OCI-LY7 (cell line): ENCODE data around the gene FLRT2. TPM values are rescaled to one million over a fixed set of nuclear protein-coding genes. Genes with fewer than 3 reads are reported as not detected.

Experiments used
- BruUV-seq: library from RNA; stranded (reverse); fragments of 400-500 nt; replicated peaks from 2 replicates; lab custom pipeline; 2021; lab: Mats Ljungman, UMichigan
- CTCF ChIA-PET: fragments of 300-600 bp; sonication (Branson Sonifier 250); formaldehyde crosslinking; loops from one replicate; lab custom pipeline; 2022; ENCODE audit warnings: antibody characterized with exemption; ENCODE audit not compliant: unreplicated experiment; lab: Charles Lee
- POLR2A ChIA-PET: fragments of 300-600 bp; sonication (Branson Sonifier 250); formaldehyde crosslinking; loops from one replicate; lab custom pipeline; 2022; ENCODE audit warnings: antibody characterized with exemption; lab: Charles Lee
- DNase-seq: peaks from one replicate; pipeline ENCODE4 v3.0.0-alpha.2; 2015; ENCODE audit warnings: low spot score
- H2AFZ ChIP-seq: fragments of 200-600 bp; sonication (generic), shearing (Covaris generic); 2 replicates; pipeline ENCODE4 v1.6.1; 2014; ENCODE audit warnings: mild to moderate bottlenecking, antibody characterized with exemption, low read length, moderate library complexity
- H3K27ac ChIP-seq: fragments of 200-600 bp; sonication (generic); 2 replicates; pipeline ENCODE4 v1.5.1; 2014; ENCODE audit warnings: mixed run types, low read depth, mild to moderate bottlenecking, moderate library complexity, low read length, inconsistent platforms; ENCODE audit not compliant: poor library complexity, severe bottlenecking
- H3K36me3 ChIP-seq: fragments of 200-600 bp; sonication (generic); 2 replicates; pipeline ENCODE4 v1.6.1; 2014; ENCODE audit warnings: mild to moderate bottlenecking, antibody characterized with exemption, low read length, moderate library complexity, mixed read lengths; ENCODE audit not compliant: insufficient read depth
- H3K4me1 ChIP-seq: fragments of 200-600 bp; sonication (generic); 2 replicates; pipeline ENCODE4 v1.5.1; 2014; ENCODE audit warnings: mild to moderate bottlenecking, low read length; ENCODE audit not compliant: insufficient read depth, poor library complexity, severe bottlenecking
- H3K4me2 ChIP-seq: fragments of 200-600 bp; sonication (generic); 2 replicates; pipeline ENCODE4 v1.6.1; 2014; ENCODE audit warnings: mild to moderate bottlenecking, low read length
- H3K4me3 ChIP-seq: fragments of 200-600 bp; sonication (generic); 2 replicates; pipeline ENCODE4 v1.5.1; 2014; ENCODE audit warnings: mild to moderate bottlenecking, low read depth, low read length; ENCODE audit not compliant: poor library complexity, severe bottlenecking
- H3K79me2 ChIP-seq: fragments of 200-600 bp; sonication (generic); 2 replicates; pipeline ENCODE4 v1.6.1; 2016; ENCODE audit warnings: low read depth, mild to moderate bottlenecking, low read length, moderate library complexity, mixed read lengths; ENCODE audit not compliant: insufficient read depth
- H3K9me2 ChIP-seq: fragments of 200-600 bp; sonication (generic); 2 replicates; pipeline ENCODE4 v1.6.1; 2016; ENCODE audit warnings: mild to moderate bottlenecking, low read length, mixed read lengths; ENCODE audit not compliant: insufficient read depth
- H3K9me3 ChIP-seq: fragments of 200-600 bp; sonication (generic); 2 replicates; pipeline ENCODE4 v1.6.1; 2014; ENCODE audit warnings: mild to moderate bottlenecking, mixed run types, low read length, mixed read lengths
- H4K20me1 ChIP-seq: fragments of 200-600 bp; sonication (generic); 2 replicates; pipeline ENCODE4 v1.6.1; 2014; ENCODE audit warnings: mild to moderate bottlenecking, antibody characterized with exemption, low read length, moderate library complexity, mixed read lengths; ENCODE audit not compliant: insufficient read depth
- CTCF ChIP-seq: fragments of 200-600 bp; sonication (generic); conservative IDR thresholded peaks from 2 replicates; pipeline ENCODE4 v1.5.1; 2014; ENCODE audit warnings: mild to moderate bottlenecking, antibody characterized with exemption, low read length, moderate library complexity, mixed read lengths
- EZH2phosphoT487 ChIP-seq: fragments of 200-600 bp; sonication (generic); IDR thresholded peaks from 2 replicates; pipeline ENCODE4 v1.6.1; 2018; ENCODE audit warnings: low read depth, borderline replicate concordance, mild to moderate bottlenecking, mixed run types, antibody characterized with exemption, low read length, moderate library complexity, mixed read lengths
- intact Hi-C: fragments of 100-400 bp; cut with micrococcal nuclease; formaldehyde crosslinking; loops from one replicate; pipeline ENCODE4 v1.10.0; 2022; ENCODE audit not compliant: unreplicated experiment
- total RNA-seq, 2 experiments: library from RNA; depleted of rRNA in 1 of 2; stranded (reverse); fragments of >200 nt in 1 of 2; shearing (Covaris generic) in 1 of 2; gene quantifications; 2 replicates each; pipeline ENCODE4 v1.2.3, GENCODE V29; 2014 to 2022

The FLRT2 gene
- total RNA-seq, 2 experiments from 2014 or later = not detected

- no peaks in the 10 kb centered on the region for H4K20me1 ChIP-seq
- no peaks in the 10 kb centered on the region for H3K9me3 ChIP-seq
- TF ChIP-seq CTCF (no peak), EZH2phosphoT487 (no peak)
- H3K4me2 ChIP-seq = no peak overlapping the region
- CTCF ChIA-PET = no interaction called here
- no peak overlapping the region for H3K27ac ChIP-seq
- intact Hi-C loops = no loop called here
- H3K36me3 ChIP-seq = no peaks in the 10 kb centered on the region
- POLR2A ChIA-PET = interaction anchor here (0.6 kb wide), 1 partner anchor 46 kb away, joined by 3 read pairs; no protein-coding TSS in a partner anchor
- H3K4me3 ChIP-seq = no peak overlapping the region
- H2AFZ ChIP-seq = no peak overlapping the region
- H3K4me1 ChIP-seq = no peaks in the 10 kb centered on the region
- BruUV-seq = no TSS peak
- no peaks in the 10 kb centered on the region for H3K9me2 ChIP-seq
- H3K79me2 ChIP-seq = no peaks in the 10 kb centered on the region
- DNase-seq = no peak
Measured at GRCh38 chr14:85538636-85539035, 8.7 kb downstream of the FLRT2 start.

GRCh38 chr14:85539510-85539909 lies 9.6 kb downstream of the FLRT2 start:
- H3K4me3 ChIP-seq = no peak overlapping the region
- no peaks in the 10 kb centered on the region for H3K4me1 ChIP-seq
- TF ChIP-seq EZH2phosphoT487 (no peak), CTCF (no peak)
- no TSS peak for BruUV-seq
- no peaks in the 10 kb centered on the region for H3K36me3 ChIP-seq
- H3K4me2 ChIP-seq = no peak overlapping the region
- H3K79me2 ChIP-seq = no peaks in the 10 kb centered on the region
- no peak overlapping the region for H2AFZ ChIP-seq
- H4K20me1 ChIP-seq = no peaks in the 10 kb centered on the region
- no peaks in the 10 kb centered on the region for H3K9me2 ChIP-seq
- intact Hi-C loops = no loop called here
- no peaks in the 10 kb centered on the region for H3K9me3 ChIP-seq
- no peak for DNase-seq
- H3K27ac ChIP-seq = no peak overlapping the region
- ChIA-PET CTCF (no interaction called here), POLR2A (no interaction called here)

- no peak overlapping the region for H3K27ac ChIP-seq
- no TSS peak for BruUV-seq
- TF ChIP-seq CTCF (no peak), EZH2phosphoT487 (no peak)
- H3K9me3 ChIP-seq = no peaks in the 10 kb centered on the region
- DNase-seq = no peak
- H3K4me1 ChIP-seq = no peaks in the 10 kb centered on the region
- no peaks in the 10 kb centered on the region for H4K20me1 ChIP-seq
- H3K4me2 ChIP-seq = no peak overlapping the region
- ChIA-PET POLR2A (interaction anchor here (0.7 to 1.0 kb wide), 2 partner anchors 56 to 1590 kb away, joined by 3 read pairs; no protein-coding TSS in a partner anchor), CTCF (no interaction called here)
- no peaks in the 10 kb centered on the region for H3K36me3 ChIP-seq
- intact Hi-C loops = no loop called here
- no peaks in the 10 kb centered on the region for H3K9me2 ChIP-seq
- H3K4me3 ChIP-seq = no peak overlapping the region
- H2AFZ ChIP-seq = no peak overlapping the region
- H3K79me2 ChIP-seq = no peaks in the 10 kb centered on the region
Measured at GRCh38 chr14:85542623-85543022, 12.7 kb downstream of the FLRT2 start.
